ENCODE data around the gene IQCH.

GRCh38 chr15:67386947-67387346 lies 132.4 kb downstream of the IQCH start:
- TF ChIP-seq EZH2 (IDR thresholded peaks at IDR 0.05; ENCODE audit: insufficient read depth, poor library complexity, severe bottlenecking) (no peak), EZH2phosphoT487 (IDR thresholded peaks at IDR 0.05; ENCODE audit: insufficient read depth, low read depth) (no peak)
